Omental fat pad (tissue), 4 donors: ENCODE measurements around the gene TIAM2. TPM values are rescaled to one million over a fixed set of nuclear protein-coding genes. Genes with fewer than 3 reads are reported as not detected.

ENCODE experiments used
- ATAC-seq: fragments of 150-250 bp; one replicate; pipeline ENCODE4 v1.9.1; 2016; ENCODE audit warnings: mild to moderate bottlenecking, moderate library complexity; ENCODE audit not compliant: low FRiP score
- DNase-seq: peaks from one replicate; pipeline ENCODE4 v3.0.0-alpha.2; 2019; ENCODE audit warnings: low spot score
- CTCF ChIP-seq, 3 donors: fragments of 450-650 bp; IDR thresholded peaks; one replicate each; pipeline ENCODE4 v1.5.1; 2016 to 2017; ENCODE audit warnings: antibody characterized with exemption in 3 of 3, mild to moderate bottlenecking in 3 of 3, moderate library complexity in 2 of 3
- total RNA-seq, 4 donors: library from RNA; depleted of rRNA; stranded (reverse); fragments of >200 nt; gene quantifications; one replicate each; pipeline ENCODE4 v1.1.0, GENCODE V29; 2016

The TIAM2 gene
- total RNA-seq, 4 donors from 2014 or later, result 4.8 to 10.6 (median 6.4) TPM

GRCh38 chr6:155103816-155104366 lies 108.8 kb downstream of the TIAM2 start:
- no peak for ATAC-seq
- DNase-seq, result no peak
- TF ChIP-seq CTCF (IDR thresholded peaks at IDR 0.05), result no peak

GRCh38 chr6:155106456-155107115 lies 111.5 kb downstream of the TIAM2 start:
- DNase-seq (no peak), ATAC-seq (no peak)
- TF ChIP-seq CTCF (IDR thresholded peaks at IDR 0.05), result no peak

- ATAC-seq, result no peak
- TF ChIP-seq CTCF (IDR thresholded peaks at IDR 0.05), result no peak
- DNase-seq, result no peak
Observed at GRCh38 chr6:155107432-155108069, 112.4 kb downstream of the TIAM2 start.

- DNase-seq (no peak), ATAC-seq (no peak)
- TF ChIP-seq CTCF (IDR thresholded peaks at IDR 0.05), result no peak
Observed at GRCh38 chr6:155108070-155108820, 113.1 kb downstream of the TIAM2 start.

- ATAC-seq, result no peak
Observed at GRCh38 chr6:155110721-155111120, 115.6 kb downstream of the TIAM2 start.

GRCh38 chr6:155112757-155113156 lies 117.6 kb downstream of the TIAM2 start:
- no peak for DNase-seq
- ATAC-seq, result no peak
- TF ChIP-seq CTCF (IDR thresholded peaks at IDR 0.05), result no peak

More at GRCh38 chr6:155110721-155111120, 115.6 kb downstream of the TIAM2 start:
- no peak for DNase-seq
- TF ChIP-seq CTCF (IDR thresholded peaks at IDR 0.05), result no peak
